Measurements from ENCODE around the gene ANKRD18A. TPM values are rescaled to one million over a fixed set of nuclear protein-coding genes. Genes with fewer than 3 reads are reported as not detected.
"Not testable (repeated sequence)": the region's sequence is repeated elsewhere in the genome, so short reads cannot be mapped to it uniquely, and the experiment has no call there.

The ANKRD18A gene
- total and polyA plus RNA-seq, 7 donors = 0.03 to 1.5 TPM; not detected in 5

- H3K9me3 ChIP-seq; H3K4me3 ChIP-seq; H3K4me1 ChIP-seq; H3K27me3 ChIP-seq (ENCODE audit: insufficient read depth in 3 of 3, low read length in 2 of 3); H3K27ac ChIP-seq; ATAC-seq; DNase-seq; H3K36me3 ChIP-seq (ENCODE audit: insufficient read depth in 1 of 2, low read depth in 1 of 2); intact Hi-C loops (cut with DNase I): not testable (repeated sequence)
- 67 to 100% (median 91%) methylated on average over 1 of the region's 1 CpG for WGBS, 3 donors
These were observed 54.3 kb downstream of the ANKRD18A start for GRCh38 chr9:38566048-38566447.

- intact Hi-C loops (cut with DNase I); H3K27me3 ChIP-seq (ENCODE audit: insufficient read depth in 3 of 3, low read length in 2 of 3); H3K9me3 ChIP-seq; H3K4me1 ChIP-seq; H3K36me3 ChIP-seq (ENCODE audit: insufficient read depth in 1 of 2, low read depth in 1 of 2); H3K4me3 ChIP-seq; H3K27ac ChIP-seq; DNase-seq; ATAC-seq: not testable (repeated sequence)
- WGBS, 3 donors = 73 to 95% (median 74%) methylated on average over 2 of the region's 4 CpGs
These were observed 55.2 kb downstream of the ANKRD18A start for GRCh38 chr9:38565178-38565577.

- DNase-seq; H3K4me3 ChIP-seq; H3K27me3 ChIP-seq (ENCODE audit: insufficient read depth in 3 of 3, low read length in 2 of 3); H3K36me3 ChIP-seq (ENCODE audit: insufficient read depth in 1 of 2, low read depth in 1 of 2); H3K9me3 ChIP-seq; H3K4me1 ChIP-seq; intact Hi-C loops (cut with DNase I); H3K27ac ChIP-seq; ATAC-seq: not testable (repeated sequence)
- WGBS, 3 donors = no CpG with 5 or more reads among the region's 1 CpG
These were observed 56.5 kb downstream of the ANKRD18A start for GRCh38 chr9:38563911-38564310.

- H3K9me3 ChIP-seq; H3K4me3 ChIP-seq; H3K36me3 ChIP-seq (ENCODE audit: insufficient read depth in 1 of 2, low read depth in 1 of 2); H3K4me1 ChIP-seq; H3K27ac ChIP-seq; H3K27me3 ChIP-seq (ENCODE audit: insufficient read depth in 3 of 3, low read length in 2 of 3); DNase-seq; ATAC-seq; intact Hi-C loops (cut with DNase I): not testable (repeated sequence)
- WGBS, 3 donors = 44 to 57% (median 51%) methylated on average over 2 of the region's 2 CpGs
These were observed 59.3 kb downstream of the ANKRD18A start for GRCh38 chr9:38561134-38561533.

- H3K27me3 ChIP-seq (ENCODE audit: insufficient read depth in 3 of 3, low read length in 2 of 3); DNase-seq; ATAC-seq; H3K9me3 ChIP-seq; H3K4me3 ChIP-seq; intact Hi-C loops (cut with DNase I); H3K27ac ChIP-seq; H3K36me3 ChIP-seq (ENCODE audit: insufficient read depth in 1 of 2, low read depth in 1 of 2); H3K4me1 ChIP-seq: not testable (repeated sequence)
- 66 to 76% (median 67%) methylated on average over 3 of the region's 3 CpGs for WGBS, 3 donors
These were observed 61.2 kb downstream of the ANKRD18A start for GRCh38 chr9:38559172-38559571.

- H3K27me3 ChIP-seq (ENCODE audit: insufficient read depth in 3 of 3, low read length in 2 of 3); H3K4me1 ChIP-seq; H3K27ac ChIP-seq; H3K4me3 ChIP-seq; ATAC-seq; DNase-seq; intact Hi-C loops (cut with DNase I); H3K36me3 ChIP-seq (ENCODE audit: insufficient read depth in 1 of 2, low read depth in 1 of 2); H3K9me3 ChIP-seq: not testable (repeated sequence)
- WGBS, 3 donors = 58 to 69% (median 67%) methylated on average over 1 of the region's 1 CpG
These were observed 62.6 kb downstream of the ANKRD18A start for GRCh38 chr9:38557746-38558145.

GRCh38 chr9:38554966-38555365, 65.4 kb downstream of the ANKRD18A start:
- H3K36me3 ChIP-seq (ENCODE audit: insufficient read depth in 1 of 2, low read depth in 1 of 2); H3K27me3 ChIP-seq (ENCODE audit: insufficient read depth in 3 of 3, low read length in 2 of 3); H3K9me3 ChIP-seq; H3K4me3 ChIP-seq; ATAC-seq; H3K27ac ChIP-seq; intact Hi-C loops (cut with DNase I); DNase-seq; H3K4me1 ChIP-seq: not testable (repeated sequence)
- WGBS, 3 donors = 90 to 98% (median 97%) methylated on average over 2 of the region's 2 CpGs

- H3K27me3 ChIP-seq (ENCODE audit: insufficient read depth in 3 of 3, low read length in 2 of 3); H3K36me3 ChIP-seq (ENCODE audit: insufficient read depth in 1 of 2, low read depth in 1 of 2); DNase-seq; H3K4me1 ChIP-seq; ATAC-seq; H3K9me3 ChIP-seq; H3K4me3 ChIP-seq; H3K27ac ChIP-seq; intact Hi-C loops (cut with DNase I): not testable (repeated sequence)
- WGBS, 3 donors = 78 to 85% (median 84%) methylated on average over 4 of the region's 4 CpGs
These were observed 67.4 kb downstream of the ANKRD18A start for GRCh38 chr9:38553019-38553418.

GRCh38 chr9:38546497-38547163, 73.8 kb downstream of the ANKRD18A start:
- DNase-seq; intact Hi-C loops (cut with DNase I); H3K27me3 ChIP-seq (ENCODE audit: insufficient read depth in 3 of 3, low read length in 2 of 3); H3K4me3 ChIP-seq; H3K9me3 ChIP-seq; ATAC-seq; H3K4me1 ChIP-seq; H3K27ac ChIP-seq; H3K36me3 ChIP-seq (ENCODE audit: insufficient read depth in 1 of 2, low read depth in 1 of 2): not testable (repeated sequence)
- 93 to 100% (median 98%) methylated on average over 1 of the region's 2 CpGs for WGBS, 3 donors

- H3K9me3 ChIP-seq; ATAC-seq; H3K27ac ChIP-seq; DNase-seq; H3K27me3 ChIP-seq (ENCODE audit: insufficient read depth in 3 of 3, low read length in 2 of 3); intact Hi-C loops (cut with DNase I); H3K4me1 ChIP-seq; H3K36me3 ChIP-seq (ENCODE audit: insufficient read depth in 1 of 2, low read depth in 1 of 2); H3K4me3 ChIP-seq: not testable (repeated sequence)
- 36 to 44% (median 42%) methylated on average over 4 to 5 of the region's 5 CpGs for WGBS, 3 donors
These were observed 79.9 kb downstream of the ANKRD18A start for GRCh38 chr9:38540535-38540934.
